Progenitor cell of endocrine pancreas (in vitro differentiated cells): Measurements from ENCODE around the gene SERPINA1. TPM values are rescaled to one million over a fixed set of nuclear protein-coding genes. Genes with fewer than 3 reads are reported as not detected.
A peak's percentile ranks its signal among the peaks of the same experiment; 100 is the strongest.

ENCODE experiments used
- DNase-seq: peaks from one replicate; pipeline ENCODE4 v3.0.0; 2021; ENCODE audit warnings: low spot score; ENCODE audit not compliant: unreplicated experiment
- H3K27ac Mint-ChIP-seq: 2 replicates; pipeline ENCODE4 v1.8.0; 2021; ENCODE audit warnings: mild to moderate bottlenecking, moderate library complexity, mixed read lengths
- H3K27me3 Mint-ChIP-seq: 2 replicates; pipeline ENCODE4 v1.8.0; 2021; ENCODE audit warnings: mixed read lengths
- H3K36me3 Mint-ChIP-seq: 2 replicates; pipeline ENCODE4 v1.8.0; 2022; ENCODE audit warnings: mixed read lengths; ENCODE audit not compliant: insufficient read depth
- H3K4me1 Mint-ChIP-seq: 2 replicates; pipeline ENCODE4 v1.8.0; 2021; ENCODE audit warnings: low read depth, mixed read lengths
- H3K4me3 Mint-ChIP-seq: 2 replicates; pipeline ENCODE4 v1.8.0; 2021; ENCODE audit warnings: low read depth, mild to moderate bottlenecking, moderate library complexity, mixed read lengths
- H3K9me3 Mint-ChIP-seq: 2 replicates; pipeline ENCODE4 v1.8.0; 2021; ENCODE audit warnings: low read depth, mixed read lengths
- total RNA-seq: library from RNA; stranded (reverse); gene quantifications from 2 replicates; pipeline ENCODE4 v1.2.1, GENCODE V29; 2021
- TF ChIP-seq, protein P1 (sequence below): fragments of 200-600 bp; sonication (generic); IDR thresholded peaks from one replicate; pipeline ENCODE4 v1.5.0; 2021; ENCODE audit warnings: antibody characterized with exemption, mild to moderate bottlenecking; ENCODE audit not compliant: unreplicated experiment

Gene SERPINA1
- total RNA-seq, 1 donor from 2014 or later: 411 TPM

DNA sequence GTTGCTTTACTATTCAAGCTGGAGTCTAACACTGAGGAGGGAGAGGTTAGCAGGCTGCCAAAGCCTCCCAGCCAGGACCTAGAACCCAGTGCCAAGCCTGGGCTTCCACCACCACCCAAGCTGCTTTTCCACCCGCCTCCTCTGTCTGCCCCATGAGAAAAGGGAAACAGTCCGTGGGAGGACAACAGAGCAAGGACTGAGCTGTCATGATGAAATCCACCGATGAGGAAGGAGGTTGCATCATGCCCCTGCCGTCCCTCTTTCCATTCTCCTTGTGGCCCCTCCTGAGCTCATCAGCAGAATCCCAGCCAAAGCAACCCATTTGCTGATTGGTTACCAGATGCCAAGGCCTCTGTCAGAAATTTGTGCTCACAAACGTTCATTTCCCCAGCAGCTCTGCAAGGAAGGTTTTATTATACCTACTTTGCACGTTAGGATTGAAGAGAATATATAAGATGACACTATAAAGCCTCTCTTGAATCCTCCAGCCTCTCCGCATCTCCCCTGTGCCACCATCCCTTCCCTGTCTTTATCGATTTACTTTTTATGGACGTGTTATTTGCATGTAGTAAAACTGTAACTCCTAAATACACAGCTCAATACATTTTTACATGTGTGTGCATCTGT lies 6.3 kb upstream of the SERPINA1 start:
- Mint-ChIP-seq H3K27me3 (no peaks in the 10 kb centered on the region), H3K4me3 (no peak overlapping the region), H3K27ac (peak overlapping the region; percentile 95), H3K36me3 (no peaks in the 10 kb centered on the region), H3K9me3 (no peaks in the 10 kb centered on the region), H3K4me1 (peaks cover 67% of the 10 kb centered on the region)
- no peak for DNase-seq
- TF ChIP-seq, protein P1, sequence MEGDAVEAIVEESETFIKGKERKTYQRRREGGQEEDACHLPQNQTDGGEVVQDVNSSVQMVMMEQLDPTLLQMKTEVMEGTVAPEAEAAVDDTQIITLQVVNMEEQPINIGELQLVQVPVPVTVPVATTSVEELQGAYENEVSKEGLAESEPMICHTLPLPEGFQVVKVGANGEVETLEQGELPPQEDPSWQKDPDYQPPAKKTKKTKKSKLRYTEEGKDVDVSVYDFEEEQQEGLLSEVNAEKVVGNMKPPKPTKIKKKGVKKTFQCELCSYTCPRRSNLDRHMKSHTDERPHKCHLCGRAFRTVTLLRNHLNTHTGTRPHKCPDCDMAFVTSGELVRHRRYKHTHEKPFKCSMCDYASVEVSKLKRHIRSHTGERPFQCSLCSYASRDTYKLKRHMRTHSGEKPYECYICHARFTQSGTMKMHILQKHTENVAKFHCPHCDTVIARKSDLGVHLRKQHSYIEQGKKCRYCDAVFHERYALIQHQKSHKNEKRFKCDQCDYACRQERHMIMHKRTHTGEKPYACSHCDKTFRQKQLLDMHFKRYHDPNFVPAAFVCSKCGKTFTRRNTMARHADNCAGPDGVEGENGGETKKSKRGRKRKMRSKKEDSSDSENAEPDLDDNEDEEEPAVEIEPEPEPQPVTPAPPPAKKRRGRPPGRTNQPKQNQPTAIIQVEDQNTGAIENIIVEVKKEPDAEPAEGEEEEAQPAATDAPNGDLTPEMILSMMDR: no peak

DNA sequence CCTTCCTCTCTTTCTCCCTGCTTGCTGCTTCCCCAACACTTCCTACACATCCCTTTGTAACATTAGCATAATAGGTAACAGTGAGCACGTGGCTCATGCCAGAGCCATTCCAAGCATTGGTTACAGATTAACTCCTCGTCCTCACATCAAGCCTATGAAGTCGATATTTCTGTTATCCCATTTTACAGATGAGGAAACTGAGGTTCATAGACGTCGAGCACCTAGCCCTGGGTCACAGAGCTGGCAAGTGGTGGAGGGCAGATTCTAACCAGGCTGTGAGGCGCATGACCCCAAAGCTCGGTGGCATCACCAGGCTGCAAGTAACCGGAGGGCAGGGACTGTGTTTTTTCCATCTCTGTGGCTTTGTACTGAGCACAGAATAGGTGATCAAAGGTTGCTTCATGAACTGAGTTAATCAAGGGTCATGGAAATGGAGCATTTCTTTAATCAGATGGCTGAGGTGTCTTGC lies 5.7 kb upstream of the SERPINA1 start:
- no peak overlapping the region for H3K4me3 Mint-ChIP-seq
- H3K9me3 Mint-ChIP-seq: no peaks in the 10 kb centered on the region
- H3K4me1 Mint-ChIP-seq: peaks cover 66% of the 10 kb centered on the region
- no peaks in the 10 kb centered on the region for H3K27me3 Mint-ChIP-seq
- no peak overlapping the region for H3K27ac Mint-ChIP-seq
- no peak for DNase-seq
- H3K36me3 Mint-ChIP-seq: no peaks in the 10 kb centered on the region
- TF ChIP-seq, protein P1: no peak

DNA sequence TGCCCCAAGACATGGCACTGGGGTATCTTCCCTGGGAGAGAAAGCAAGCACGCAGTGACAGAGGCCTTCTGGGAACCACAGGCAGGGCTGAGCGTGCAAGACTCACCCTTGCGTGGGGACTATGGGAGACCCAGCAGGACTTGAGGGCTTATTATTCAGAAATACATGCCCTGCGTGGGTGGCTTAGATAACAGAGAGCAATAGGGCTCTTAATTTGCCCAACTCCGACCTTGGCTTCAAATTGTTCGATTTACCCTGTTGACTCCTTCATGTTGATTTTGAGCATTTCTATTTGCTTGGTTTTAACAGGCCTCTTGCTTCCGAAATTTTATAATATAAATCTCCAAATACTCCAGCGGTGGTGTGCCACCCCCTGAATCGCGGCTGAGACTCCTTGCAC lies 5.1 kb upstream of the SERPINA1 start:
- DNase-seq: no peak
- no peaks in the 10 kb centered on the region for H3K27me3 Mint-ChIP-seq
- TF ChIP-seq, protein P1: no peak
- H3K4me3 Mint-ChIP-seq: no peak overlapping the region
- no peak overlapping the region for H3K27ac Mint-ChIP-seq
- no peaks in the 10 kb centered on the region for H3K36me3 Mint-ChIP-seq
- H3K9me3 Mint-ChIP-seq: no peaks in the 10 kb centered on the region
- H3K4me1 Mint-ChIP-seq: peaks cover 65% of the 10 kb centered on the region

DNA sequence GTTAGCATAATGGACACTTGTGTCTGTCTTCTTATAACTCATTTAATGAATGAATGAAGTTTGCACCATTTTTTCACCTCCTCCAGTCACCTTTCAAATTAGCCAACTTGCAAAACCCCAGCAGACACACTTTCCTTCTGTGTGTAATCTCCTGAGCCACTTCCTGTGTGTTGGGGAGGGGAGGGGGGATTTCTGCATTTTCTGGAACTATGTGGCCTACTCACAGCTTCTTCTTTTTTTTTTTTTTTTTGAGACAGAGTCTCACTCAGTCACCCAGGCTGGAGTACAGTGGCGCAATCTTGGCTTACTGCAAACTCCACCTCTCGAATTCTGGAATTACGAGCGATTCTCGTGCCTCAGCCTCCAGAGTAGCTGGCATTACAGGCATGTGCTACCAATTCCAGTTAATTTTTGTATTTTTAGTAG lies 4.1 kb upstream of the SERPINA1 start:
- Mint-ChIP-seq H3K27ac (no peak overlapping the region), H3K4me3 (no peak overlapping the region), H3K4me1 (peaks cover 65% of the 10 kb centered on the region), H3K36me3 (no peaks in the 10 kb centered on the region), H3K27me3 (no peaks in the 10 kb centered on the region), H3K9me3 (no peaks in the 10 kb centered on the region)
- TF ChIP-seq, protein P1: no peak
- no peak for DNase-seq

DNA sequence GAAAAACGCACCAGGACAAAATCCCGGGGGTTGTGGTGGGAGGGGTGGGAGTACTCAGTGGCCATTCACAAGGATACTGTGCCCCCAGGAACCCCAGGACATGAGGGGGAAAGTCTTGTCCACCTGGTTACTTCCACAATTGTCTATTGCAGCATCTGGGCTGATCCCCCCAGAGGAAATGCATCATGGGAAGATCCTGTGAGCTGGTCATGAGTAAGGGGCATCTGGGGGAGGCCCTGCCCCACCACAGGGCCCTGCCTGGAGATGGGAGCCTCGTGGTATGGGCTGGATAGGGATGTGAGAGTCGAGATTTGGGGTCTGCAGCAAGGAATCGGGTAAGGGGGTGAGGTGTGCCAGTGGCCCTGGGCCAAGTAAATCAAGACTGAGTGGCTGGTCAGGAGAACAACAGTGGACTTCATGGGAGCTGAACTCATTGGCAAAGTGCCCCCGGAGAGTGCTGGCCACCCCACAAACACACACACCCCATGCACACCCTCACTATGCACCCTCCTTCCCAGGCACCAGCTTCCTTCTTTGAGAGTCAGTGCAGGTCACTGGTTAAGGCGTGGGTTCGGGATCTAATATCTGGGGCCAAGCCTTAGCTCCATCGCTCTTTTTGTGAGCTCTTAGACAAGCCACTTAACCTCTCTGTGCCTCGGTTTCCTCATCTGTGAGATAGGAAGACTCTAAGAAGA lies 3.0 kb upstream of the SERPINA1 start:
- no peaks in the 10 kb centered on the region for H3K27me3 Mint-ChIP-seq
- no peak overlapping the region for H3K27ac Mint-ChIP-seq
- H3K4me3 Mint-ChIP-seq: no peak overlapping the region
- TF ChIP-seq, protein P1: no peak
- no peaks in the 10 kb centered on the region for H3K9me3 Mint-ChIP-seq
- peaks cover 61% of the 10 kb centered on the region for H3K4me1 Mint-ChIP-seq
- no peaks in the 10 kb centered on the region for H3K36me3 Mint-ChIP-seq
- no peak for DNase-seq
